Skeletal muscle cell (primary cell): Measurements from ENCODE around the gene GNPNAT1.
"Not testable (repeated sequence)": the region's sequence is repeated elsewhere in the genome, so short reads cannot be mapped to it uniquely, and the experiment has no call there.

Source experiments
- DNase-seq: peaks from one replicate; pipeline ENCODE4 v3.0.0-alpha.2; 2010; ENCODE audit warnings: low read depth
- H3K4me3 ChIP-seq: 2 replicates; pipeline ENCODE4 v1.5.1; 2011; ENCODE audit warnings: low read depth, mild to moderate bottlenecking, control low read depth, low read length, moderate library complexity

GNPNAT1 gene

DNA sequence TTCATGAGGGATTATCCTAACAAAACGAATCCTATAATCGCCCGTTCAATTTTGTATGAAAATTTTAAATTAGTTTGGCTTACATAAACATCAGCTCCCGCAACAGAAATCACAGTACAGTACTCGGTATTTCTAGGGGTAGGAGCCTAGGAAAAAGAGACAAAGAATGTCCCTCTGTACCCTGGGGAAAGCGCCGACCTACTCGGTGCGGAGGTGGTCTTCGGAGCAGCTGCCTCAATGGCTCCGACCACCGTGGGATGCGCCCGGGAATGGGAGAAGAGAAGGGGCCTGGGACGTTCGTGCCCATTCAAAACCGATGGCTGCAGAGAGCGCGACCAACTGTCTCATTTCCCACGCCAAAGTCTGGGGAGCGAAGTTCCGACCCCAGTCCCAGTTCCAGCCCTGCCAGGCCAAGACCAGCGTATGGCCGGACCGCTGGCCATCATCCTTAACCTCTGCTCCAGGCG, 618 bp downstream of the GNPNAT1 start:
- no peak for DNase-seq
- H3K4me3 ChIP-seq = peak overlapping the region; percentile 75

DNA sequence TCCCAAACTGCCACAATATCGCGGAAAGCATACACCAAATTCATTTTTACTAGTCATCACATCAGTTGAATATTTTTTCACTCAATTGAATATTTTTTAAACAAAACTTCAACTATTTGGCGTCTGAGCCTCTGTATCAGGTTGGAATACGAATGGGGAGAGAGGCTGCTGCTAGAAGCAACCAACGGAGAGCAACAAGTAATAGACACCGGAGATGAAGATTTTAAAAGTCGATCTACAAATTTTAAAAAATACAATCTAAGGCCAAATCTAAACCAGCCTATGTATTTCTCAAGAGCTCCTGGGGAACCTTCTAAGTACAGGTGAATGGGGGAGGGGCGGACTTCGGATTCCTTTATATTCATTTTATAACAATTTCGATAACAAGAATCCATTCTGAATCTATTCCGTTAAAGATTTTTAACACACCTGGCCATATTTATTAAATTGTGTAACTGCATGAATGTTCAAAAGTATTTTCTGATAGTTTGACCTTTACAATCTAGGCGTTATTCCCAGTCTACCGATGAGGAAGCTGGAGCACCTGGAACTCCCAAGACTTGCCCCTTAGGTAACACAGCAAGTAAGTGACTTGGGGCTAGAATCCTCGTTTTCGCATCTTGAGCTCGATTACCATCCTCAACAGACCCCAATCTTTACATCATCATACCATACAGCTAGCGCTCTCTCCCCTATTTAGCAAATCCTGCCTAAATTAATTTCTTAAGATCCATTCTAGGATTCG, 1.2 kb downstream of the GNPNAT1 start:
- H3K4me3 ChIP-seq = peak overlapping the region; percentile 75
- no peak for DNase-seq

DNA sequence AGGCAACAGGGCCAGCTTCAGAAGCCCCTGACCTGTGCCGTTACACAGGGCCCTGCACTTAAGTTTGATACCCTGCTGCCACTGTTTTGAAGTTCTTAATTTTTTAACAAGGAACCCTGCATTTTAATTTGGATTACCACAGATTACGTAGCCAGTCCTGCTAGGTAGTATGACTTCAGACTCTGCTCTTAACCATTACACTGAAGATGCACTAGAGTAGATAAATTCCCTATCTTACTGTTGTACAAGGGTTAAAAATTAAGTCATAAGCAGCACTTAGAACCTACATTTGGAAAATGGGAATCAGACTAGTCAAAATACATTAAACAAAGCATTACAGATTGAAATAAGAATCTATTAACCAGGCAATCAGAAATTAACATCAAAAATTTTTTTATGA, 2.3 kb downstream of the GNPNAT1 start:
- no peak for DNase-seq
- H3K4me3 ChIP-seq = peak overlapping the region; percentile 75

DNA sequence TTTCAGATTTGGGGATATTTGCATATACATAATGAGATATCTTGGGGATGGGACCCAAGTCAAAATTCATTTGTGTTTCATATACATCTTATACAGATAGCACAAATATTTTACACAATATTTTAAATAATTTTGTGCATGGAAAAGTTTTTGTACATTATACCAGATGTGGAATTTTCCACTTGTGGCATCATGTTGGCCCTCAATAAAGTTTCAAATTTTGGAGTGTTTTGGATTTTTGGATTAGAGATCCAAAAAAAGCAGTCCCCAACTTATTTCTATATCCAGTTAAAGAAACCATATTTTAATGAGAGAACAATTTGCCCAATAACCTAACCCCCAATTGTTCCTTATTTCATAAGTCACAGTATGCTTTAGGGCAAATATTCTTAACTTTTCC, 4.5 kb downstream of the GNPNAT1 start:
- DNase-seq = no peak
- H3K4me3 ChIP-seq = no peak overlapping the region

DNA sequence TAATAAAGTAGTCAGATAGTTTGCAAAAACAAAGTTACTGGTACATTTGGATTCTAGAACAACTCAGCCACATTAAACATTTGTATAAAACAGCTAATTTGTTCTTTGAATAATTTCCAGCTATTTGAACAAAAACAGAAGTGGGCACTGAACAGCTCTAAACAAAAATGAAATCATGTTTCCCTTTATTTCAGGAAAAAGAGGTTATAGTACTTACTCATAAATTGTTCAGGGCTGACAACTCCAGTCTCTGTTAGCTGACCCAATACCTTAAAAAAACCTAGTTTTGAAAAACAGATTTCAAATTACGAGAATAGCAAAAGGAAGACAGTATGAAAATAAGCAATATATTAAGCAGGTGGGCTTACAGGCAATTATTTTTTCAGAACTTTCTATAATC, 8.2 kb downstream of the GNPNAT1 start:
- no peak for DNase-seq
- H3K4me3 ChIP-seq = no peak overlapping the region

DNA sequence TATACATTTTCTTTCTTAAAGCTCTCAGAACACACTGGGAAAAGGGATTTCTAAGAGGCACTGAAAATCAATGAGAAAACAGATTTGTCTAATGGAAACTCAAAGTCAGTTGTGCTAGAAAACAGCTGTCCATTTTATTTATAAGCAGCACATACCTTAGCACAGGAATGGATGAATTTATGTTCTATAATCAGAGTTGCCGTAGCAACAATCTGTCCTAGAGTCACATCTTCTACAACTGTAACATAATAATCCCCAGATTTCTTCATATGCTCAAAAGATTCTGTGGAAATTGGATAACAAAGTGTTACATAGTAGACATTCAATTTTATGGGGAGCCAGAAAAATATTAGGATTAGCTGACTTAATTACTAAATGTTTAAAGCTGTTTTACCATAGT, 9.8 kb downstream of the GNPNAT1 start:
- DNase-seq = no peak
- no peak overlapping the region for H3K4me3 ChIP-seq

DNA sequence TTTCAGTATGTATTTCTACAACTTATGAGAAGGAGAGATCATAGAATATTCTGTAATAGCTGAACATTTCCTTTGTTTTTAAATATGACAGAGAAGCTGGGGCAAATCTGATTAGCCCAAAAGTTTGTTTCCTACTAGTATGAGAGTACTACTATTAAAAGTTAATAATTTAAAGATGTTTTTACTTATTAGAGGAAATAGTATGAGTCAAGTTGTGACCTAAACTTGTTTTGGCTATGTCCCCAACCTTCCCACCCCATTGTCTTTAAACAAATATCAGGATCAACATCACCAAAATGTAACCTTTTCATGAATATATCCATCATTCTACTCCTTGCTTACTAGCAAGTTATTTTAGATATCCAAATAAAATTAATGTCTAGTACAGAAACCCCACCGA, 10.5 kb downstream of the GNPNAT1 start:
- DNase-seq = no peak

DNA sequence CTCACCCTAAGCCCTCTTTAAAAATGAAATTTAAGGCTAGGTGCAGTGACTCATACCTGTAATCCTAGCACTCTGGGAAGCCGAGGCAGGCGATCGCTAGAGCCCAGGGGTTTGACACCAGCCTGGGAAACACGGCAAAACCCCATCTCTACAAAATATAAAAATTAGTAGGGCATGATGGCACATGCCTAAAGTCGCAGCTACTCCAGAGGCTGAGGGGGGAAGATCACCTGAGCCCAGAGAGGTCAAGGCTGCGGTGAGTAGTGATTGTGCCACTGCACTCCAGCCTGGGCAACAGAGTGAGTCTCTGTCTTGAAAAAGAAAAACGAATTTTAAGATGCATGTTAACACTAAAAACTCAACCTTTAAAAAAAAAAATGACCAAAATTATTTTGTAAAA, 12.7 kb downstream of the GNPNAT1 start:
- no peak overlapping the region for H3K4me3 ChIP-seq
- DNase-seq = no peak

More for the DNA sequence above, 10.5 kb downstream of the GNPNAT1 start:
- H3K4me3 ChIP-seq = no peak overlapping the region

DNA sequence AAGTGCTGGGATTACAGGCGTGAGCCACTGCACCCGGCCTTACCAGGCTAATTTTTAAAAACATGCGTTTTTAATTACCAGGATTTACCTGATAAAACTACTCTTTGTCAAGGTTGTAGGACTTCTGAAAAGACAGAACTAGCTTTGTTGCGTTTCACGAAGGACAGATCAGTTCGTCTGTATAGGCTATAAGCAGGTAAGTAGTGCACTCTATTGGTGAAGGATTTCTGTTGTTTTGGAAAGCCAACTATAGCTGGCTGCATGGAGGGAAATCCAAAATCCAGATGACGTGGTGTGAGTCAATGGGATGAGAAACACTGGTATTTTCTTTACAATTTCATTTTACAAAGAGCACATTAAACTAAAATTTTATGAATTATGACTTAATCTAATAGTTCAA, 14.6 kb downstream of the GNPNAT1 start:
- no peak for DNase-seq
- no peak overlapping the region for H3K4me3 ChIP-seq

DNA sequence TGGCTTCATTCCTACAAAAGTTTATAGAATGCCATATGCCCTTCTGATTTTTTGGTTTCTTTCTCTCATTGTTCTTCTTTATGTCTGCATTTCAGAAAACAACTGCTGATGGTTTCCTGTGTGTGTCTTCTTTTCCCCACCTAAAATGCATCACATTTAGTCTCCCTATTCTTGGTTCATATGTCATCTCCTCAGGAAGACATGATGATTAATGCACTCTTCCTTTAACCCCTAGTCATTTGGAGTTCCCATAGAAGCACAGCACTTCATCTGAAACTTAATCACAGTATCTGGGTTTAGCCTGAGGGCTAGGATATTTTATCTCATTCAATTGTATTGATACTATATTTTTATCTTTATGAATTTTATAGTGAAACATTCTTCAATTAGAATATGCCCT, 21.5 kb downstream of the GNPNAT1 start:
- no peak for DNase-seq

DNA sequence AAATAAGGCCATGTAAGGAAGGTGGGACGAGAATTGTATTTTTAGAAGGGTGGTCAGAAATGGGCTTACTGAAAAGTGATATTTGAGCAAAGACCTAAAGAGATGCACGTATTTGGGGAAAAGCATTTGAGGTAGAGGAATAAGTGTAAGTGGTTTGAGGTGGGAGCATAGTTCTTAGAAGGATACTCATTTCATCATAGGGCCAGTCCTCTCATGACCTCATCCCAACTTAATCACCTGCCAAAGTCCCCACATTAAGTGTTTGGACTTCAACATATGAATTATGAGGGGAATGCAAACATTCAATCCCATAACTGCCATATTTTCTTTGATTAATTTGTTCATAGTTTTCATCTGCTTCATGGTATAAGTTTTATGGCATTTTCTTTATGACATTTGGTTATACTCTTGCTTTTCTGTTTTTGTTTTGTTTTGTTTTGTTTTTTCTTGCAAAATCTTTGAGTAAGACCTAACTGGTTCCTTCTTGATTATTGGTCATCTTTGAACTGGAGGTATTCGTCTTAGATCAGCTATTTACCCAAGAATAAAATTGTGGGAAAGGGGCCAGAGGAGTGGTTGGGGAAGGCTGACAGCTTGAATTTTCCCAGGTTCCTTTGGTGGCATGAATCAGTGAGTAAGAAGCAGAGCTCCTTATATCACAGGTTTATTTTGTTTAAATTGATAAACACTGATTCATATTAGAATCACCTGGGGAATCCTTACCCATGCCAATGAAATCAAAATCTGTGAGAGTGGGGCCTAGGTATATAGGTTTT, 24.2 kb downstream of the GNPNAT1 start:
- DNase-seq = no peak
- H3K4me3 ChIP-seq = no peak overlapping the region

More for the DNA sequence above, 21.5 kb downstream of the GNPNAT1 start:
- H3K4me3 ChIP-seq = no peak overlapping the region

DNA sequence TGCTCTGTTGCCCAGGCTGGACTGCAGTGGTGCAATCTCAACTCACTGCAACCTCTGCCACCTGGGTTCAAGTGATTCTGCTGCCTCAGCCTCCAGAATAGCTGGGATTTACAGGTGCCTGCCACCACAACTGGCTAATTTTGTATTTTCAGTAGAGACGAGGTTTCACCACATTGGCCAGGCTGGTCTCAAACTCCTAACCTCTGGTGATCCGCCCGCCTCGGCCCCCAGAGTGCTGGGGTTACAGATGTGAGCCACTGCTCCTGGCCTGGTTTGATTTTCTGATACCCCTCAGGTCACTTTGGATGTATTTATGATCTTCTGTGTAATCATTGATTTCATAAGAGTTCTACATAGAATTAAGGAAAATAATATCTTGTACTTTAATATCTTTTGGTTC, 28.5 kb downstream of the GNPNAT1 start:
- not testable (repeated sequence) for H3K4me3 ChIP-seq, DNase-seq

DNA sequence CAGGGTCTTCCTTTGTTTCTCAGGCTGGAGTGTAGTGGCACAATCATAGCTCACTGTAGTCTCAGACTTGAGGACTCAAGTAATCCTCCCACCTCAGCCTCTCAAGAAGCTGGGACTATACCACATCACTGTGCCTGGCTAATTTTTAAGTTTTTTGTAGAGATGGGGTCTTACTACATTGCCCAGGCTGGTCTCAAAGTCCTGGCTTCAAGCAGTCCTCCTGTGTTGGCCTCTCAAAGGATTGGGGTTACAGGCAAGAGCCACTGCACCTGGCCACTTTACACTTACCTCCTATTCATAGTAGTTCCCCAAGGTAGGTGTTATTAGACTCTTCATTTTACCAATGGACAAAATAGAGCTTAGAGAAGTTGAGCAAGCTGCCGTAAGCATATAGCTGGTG, 32.3 kb downstream of the GNPNAT1 start:
- DNase-seq = no peak

DNA sequence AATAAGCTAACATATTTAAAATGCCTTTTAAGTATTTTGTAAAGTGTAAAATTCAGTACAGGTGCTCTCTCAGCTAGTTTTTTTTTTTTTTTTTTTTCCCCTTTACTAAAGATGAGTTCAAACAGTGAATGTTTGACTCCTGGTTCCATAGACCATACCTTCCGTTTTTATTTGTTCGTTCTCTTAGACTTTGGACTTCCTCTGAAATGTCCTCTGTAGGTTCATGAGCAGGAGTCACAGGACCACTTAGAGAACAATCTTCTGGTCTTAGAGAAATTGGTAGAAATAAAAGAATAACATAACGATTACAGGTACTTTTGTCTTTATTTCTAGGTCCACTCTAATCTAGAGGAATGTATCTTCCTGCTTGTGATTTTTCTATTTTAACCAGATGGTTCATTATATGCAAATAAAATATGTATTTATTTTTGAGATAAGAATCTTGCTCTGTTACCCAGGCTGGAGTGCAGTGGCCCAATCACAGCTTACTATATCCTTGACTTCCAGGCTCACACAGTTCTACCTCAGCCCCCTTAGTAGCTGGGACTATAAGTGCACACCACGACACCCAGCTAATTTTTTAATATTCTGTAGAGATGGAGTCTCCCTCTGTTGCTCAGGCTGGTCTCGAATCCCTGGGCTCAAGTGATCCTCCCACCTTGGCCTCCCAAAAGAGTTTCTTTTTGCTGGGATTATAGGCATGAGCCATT, 35.6 kb downstream of the GNPNAT1 start:
- DNase-seq = no peak
- no peak overlapping the region for H3K4me3 ChIP-seq

More for the DNA sequence above, 32.3 kb downstream of the GNPNAT1 start:
- no peak overlapping the region for H3K4me3 ChIP-seq

DNA sequence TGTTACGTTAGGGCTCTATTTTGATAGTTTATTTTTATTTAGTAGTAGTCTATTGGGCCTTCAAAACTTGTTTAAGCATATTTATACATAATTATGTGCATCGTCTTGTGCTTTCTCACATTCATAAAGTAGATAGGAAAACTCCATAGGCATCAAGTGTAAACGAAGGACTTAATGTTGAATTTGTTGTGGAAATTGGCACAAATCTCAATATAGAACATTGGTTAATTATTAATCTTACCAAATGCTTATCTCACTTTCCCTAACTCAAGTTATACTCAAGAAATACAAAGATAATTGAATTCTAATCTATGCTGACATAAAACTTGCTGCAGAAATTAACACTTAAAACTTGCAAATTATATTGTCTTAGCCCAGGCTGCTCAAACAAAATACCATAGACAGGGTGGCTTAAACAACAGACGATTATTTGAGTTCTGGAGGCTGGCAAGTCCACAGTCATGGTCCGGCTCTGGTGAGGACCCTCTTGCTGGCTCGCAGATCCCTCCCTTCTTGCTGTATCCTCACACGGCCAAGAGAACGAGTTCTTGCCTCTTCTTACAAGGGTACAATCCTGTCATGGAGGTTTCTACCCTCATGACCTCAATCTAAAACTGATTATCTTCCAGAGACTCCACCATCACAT, 42.6 kb downstream of the GNPNAT1 start:
- no peak for DNase-seq

DNA sequence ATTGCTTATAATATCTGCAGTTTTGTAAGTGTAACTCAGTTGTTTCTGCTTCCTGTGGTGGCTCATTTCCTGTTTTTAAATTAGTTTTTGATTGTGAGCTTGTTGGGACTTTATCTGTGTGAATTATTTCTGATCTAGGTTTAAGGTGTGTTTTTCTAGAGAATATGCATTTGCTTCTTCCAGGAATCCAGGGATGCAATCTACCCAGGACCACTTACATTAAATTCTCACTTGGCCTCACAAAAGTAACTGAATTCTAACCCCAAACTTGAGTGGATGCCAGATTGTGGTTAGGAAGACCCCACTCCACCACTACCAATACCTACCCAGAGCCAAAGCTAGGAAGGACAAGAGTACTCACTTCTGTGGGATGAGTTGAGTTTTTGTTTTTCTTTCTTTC, 49.5 kb downstream of the GNPNAT1 start:
- DNase-seq = no peak

More for the DNA sequence above, 42.6 kb downstream of the GNPNAT1 start:
- no peak overlapping the region for H3K4me3 ChIP-seq

DNA sequence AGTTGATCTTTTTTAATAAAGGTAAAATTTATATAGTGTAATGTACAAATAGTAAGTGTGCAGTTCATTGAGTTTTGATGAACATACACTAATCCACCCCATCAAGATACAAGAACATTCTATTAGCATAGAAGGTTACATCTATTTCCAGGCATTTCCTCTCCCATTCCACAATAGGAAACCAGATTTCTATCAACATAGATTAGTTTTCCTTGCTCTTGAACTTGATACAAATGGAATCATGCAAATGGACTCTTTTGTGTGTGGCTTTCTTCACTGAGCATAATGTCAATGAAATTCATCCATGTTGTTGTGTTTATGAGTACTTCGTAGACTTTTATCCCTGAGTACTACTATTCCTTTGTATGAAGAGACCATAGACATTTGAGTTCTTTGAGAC, 50.7 kb downstream of the GNPNAT1 start:
- no peak for DNase-seq
- H3K4me3 ChIP-seq = no peak overlapping the region

More for the DNA sequence above, 49.5 kb downstream of the GNPNAT1 start:
- no peak overlapping the region for H3K4me3 ChIP-seq

DNA sequence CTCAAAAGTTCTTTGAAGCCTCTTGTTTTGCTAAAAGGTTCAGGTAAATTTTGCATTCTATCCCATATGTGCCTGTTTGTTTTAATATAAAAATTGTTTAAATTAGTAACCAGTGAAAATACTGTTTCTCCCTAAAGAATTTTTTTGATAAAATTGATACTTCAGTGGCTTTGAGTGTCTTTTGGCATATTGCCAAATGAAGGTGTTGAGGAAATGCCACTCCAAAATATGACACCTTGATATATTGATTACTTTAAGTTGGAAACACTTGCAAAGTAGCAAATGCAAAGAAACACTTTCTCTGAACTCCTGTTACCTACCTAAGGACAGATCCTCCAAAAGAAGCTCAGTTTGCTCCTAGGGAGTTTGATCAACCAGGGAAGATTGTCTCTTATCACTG, 53.0 kb downstream of the GNPNAT1 start:
- no peak overlapping the region for H3K4me3 ChIP-seq
- no peak for DNase-seq

DNA sequence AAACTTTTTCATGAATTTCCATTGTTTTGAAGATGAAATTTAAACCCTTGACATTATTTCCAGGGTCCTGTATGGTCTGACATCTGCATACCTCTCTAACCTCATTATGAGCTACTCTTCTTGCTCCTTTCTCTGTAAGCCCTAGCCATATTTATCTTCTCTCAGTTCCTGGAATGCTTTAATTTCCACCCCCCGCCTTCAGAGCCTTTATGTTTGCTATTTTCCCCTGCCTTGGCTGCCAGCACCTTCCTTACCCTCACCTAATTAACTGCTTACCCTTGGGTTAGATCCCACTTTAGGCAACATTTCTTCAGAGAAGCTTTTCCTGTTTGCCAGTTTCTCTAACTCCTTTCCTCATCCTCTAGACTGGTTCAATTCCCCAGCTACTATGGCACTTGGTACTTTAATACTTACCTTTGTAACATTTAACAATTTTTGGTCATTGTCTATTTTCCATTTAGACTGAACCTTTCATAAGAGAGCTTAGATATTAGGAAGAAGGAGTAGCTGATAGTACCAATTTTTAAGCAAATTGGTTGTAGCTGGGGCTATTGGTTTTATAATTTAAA, 55.4 kb downstream of the GNPNAT1 start:
- H3K4me3 ChIP-seq = no peak overlapping the region
- DNase-seq = no peak
